CD4-positive, alpha-beta T cell treated with Interleukin-2 at 100 ng/mL for 4 hours (primary cell): Measurements from ENCODE around the gene NUDCD3.
"Not testable (repeated sequence)": the region's sequence is repeated elsewhere in the genome, so short reads cannot be mapped to it uniquely, and the experiment has no call there.

Source experiments
- DNase-seq: peaks from one replicate; pipeline ENCODE4 v3.0.0-alpha.2; 2020; ENCODE audit warnings: low spot score

Gene NUDCD3

DNA sequence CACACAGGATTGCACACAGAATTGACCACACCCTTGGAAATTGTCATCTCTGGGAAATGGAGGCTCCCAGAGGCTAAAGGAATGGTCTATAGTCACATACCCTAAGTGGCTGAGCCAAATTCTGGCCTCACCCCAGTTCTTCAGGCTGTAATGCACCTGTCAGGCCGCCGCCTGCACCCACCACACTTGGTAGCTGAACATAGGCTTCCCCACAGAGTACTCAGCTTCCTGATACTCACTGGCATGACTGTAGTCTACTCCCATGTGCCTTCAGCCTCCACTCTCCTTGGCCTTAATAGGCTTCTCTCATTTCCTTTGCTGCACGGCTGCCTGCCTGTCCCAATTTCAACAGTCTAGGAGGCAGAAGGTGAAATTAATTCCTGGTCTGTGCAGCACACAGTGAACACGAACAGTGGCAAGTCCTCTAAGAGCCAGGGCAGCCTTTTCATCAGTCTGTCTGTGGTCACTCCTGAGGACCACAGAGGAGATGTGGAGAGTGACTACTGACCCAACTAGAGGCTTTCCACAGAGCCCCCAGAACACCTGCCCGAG lies 42.5 kb downstream of the NUDCD3 start:
- no peak for DNase-seq

DNA sequence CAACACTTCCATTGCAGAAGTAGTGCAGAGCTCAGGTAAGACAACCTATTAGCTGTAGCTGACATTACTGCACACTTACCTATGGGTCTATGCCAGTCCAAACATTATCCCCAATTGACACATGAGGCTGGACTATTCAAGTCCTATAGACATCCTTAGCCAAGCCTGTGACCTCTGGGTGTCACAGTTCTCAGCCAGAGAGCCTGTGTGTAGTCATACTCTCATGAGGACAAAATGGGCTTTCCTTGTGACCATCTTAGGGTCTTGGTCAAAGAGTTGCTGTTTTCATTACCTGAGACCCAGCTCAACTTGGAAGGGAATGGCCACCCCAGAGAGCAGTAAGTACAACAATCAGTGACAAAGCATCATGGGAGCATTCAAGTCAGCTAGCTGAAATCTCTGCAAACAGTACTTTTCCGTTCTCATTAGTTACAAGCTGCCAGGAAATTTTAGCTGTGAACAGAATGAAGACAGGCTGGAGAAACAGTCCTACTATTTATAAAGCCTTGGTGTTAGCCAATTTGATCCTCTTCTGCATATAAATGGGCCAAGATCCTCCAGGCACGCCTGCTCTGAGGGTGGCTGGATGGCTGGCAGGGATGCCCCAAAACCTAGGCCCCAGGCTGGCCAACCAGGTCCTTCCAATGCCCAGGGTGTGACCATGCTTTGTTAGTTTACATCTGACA lies 44.3 kb downstream of the NUDCD3 start:
- DNase-seq, result no peak

DNA sequence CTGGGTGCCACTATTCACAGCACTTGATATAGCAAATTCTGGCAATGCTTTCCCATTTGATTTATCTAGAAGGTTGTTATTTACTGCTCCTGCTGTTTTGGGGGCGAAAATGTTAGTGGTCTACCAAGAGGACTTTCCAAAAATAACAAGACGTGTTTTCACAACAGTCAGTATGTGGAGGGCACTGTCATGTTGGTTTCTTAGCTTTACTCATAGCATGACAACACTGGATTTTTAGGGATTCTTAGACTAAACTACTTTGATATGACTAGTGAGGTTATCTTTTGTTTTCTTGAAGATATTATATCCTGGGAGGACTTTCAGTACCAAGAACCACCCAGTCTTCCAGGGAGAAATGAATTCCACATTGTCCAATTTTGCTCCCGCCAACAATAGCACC lies 49.4 kb downstream of the NUDCD3 start:
- DNase-seq, result no peak

DNA sequence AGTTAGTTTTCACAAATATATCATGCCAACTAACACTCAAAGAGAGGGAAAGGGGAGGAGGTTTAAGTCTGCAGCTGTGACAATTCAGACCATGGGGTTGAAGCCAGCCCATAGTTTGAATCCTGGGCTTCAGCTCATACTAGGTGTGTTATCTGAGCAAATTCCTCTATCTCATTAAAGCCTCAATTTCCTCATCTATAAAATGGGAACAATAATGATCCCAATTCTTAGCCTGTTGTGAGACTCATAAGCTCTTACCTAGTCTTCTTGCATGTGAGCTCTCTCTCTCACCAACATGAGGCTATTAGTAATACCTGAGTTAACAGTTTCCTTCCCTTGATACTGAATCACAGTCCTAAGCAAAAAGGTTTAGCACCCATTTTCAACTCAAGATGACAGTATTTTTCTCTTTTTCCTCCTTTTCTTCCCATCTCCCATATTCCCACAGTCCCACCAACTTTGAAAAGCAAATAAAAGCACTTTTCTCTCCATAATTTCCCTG lies 49.8 kb downstream of the NUDCD3 start:
- DNase-seq, result no peak

DNA sequence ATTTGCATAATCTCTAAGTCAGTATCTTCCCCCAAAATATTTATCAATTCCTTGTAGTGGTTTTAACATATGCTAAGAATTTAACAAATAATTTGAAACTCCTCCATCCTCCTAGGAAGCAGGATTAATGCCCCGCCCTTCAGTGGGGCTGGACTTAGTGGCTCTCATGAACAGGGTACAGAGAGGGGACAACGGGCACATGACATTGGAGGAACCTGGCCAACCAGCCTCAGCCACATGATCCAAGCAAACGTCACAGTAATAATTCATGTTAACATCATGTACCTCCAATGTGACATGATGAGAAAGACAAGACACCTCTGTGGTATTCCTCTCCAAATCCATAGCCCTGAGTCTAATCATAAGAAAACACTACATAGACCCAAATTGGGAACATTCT lies 50.5 kb downstream of the NUDCD3 start:
- DNase-seq, result no peak

DNA sequence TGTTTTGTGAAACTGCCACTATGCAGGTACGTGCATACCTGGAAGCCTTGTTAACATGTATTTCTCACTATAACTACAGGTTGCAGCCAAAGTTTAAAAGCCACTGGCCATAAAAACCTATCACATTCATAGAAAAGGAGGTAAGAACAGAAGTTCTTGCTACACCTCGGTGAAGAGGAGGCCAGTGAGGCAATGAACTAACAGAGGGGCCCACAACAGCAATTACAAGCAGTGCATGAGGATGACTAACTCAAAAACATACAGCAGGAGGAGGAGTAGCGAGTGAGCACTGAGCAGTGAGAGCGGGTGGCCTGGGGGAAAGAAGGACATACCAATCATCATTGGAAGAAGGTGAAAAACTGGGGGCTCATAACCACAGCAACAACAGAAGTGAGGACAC lies 51.6 kb downstream of the NUDCD3 start:
- no peak for DNase-seq

DNA sequence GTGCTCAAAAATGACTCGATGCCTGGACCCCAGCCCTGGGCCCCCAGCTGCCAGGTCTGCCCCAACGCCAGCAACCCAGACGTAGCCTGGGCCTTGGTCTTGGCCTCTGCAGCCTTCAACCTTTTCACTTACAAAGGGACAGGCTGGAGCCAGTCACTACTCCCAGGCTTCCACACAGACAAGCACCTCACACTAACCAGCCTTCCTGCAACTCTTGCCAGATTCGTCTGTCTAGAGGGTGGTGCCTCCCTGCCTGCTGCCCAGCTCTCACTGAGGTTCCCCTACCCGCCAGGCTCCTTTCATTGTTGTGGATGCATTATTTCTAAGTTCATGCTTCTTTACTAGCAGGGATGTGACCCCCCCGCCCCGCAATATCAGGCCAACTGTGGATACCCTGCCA lies 56.3 kb downstream of the NUDCD3 start:
- DNase-seq, result no peak

DNA sequence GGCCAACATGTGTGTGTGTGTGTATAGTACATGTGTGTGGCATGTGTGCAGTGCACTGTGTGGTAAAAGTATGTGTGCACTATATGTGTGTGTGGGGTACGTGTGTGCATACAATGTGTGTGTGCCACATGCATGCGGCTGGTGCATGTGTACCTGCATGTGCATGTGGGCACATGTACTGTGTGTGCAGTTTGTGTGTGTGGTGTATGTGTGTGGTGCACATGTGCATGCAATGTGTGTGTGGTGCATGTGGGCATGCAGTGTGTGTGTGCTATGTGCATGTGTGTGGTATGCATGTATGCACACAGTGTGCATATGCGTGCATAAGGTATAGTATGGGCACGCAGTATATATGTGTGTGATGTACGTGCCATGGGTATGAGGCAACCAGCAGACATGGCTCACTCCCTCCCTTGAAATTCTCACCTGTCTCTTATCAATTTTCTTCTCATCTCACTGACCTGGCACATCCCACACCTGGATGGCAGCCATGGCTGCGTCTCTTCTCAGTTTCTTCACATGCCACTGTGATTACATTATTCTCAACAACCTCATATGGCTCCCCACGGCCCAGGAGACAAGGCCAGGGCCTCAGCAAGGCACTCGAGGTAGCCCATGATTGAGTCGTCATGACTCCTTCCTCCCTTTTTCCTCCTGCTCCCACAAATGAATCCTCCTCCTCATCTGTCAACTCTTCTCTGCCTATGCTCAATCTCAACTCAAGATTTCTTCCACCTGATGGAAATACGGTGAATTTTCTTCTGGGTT lies 57.0 kb downstream of the NUDCD3 start:
- DNase-seq, result no peak

DNA sequence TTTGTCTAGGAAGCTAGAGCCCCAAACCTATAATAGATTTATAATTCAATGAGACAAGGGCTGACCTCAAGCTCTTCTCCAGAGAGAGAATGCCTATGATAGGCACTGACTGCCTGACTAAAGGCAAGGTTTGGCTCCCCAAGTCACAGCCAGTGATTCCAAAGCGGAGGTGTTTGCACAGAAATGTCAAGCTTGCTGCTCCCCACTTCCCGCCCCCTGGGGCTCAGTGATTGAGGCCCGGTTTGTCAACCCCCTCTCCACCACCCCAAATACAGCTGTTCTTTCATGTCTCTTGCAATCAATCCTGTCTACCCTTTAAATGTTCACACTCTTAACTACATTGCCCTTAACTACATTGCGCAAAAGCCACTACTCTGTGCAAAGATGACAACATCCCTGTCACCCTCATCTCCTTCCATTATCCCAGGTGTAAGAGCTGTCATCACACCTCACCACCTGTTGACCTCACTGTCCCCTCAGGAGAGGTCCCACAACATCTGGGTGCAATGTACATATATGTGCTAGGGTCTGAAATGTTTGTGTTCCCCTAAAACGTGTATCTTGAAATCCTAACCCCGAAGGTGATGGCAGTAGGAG lies 58.0 kb downstream of the NUDCD3 start:
- no peak for DNase-seq

DNA sequence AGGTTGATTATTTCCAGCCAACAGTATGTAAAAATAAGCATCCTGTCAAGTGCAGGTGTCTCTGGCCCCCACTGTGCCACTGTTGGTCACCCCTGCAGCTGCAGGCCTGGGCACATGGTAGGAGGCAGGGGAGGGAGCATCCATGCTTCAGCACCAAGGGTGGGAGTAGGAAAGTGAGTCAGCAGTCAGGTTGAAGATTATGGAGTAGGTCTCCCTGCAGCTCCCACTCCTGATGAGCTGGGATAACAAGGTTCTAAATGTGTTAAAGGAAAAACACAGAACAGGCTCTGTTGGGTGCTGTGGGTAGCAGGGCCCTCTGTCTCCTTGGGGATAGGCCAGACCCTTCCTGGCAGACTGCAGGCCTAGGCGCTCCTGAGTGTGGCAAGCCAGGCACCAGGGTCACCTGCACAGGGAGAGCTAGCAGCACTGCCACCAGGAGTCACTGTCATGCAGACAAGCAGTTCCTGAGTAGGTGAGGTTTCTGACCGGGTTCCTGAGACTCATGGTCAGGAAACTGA lies 59.3 kb downstream of the NUDCD3 start:
- no peak for DNase-seq

DNA sequence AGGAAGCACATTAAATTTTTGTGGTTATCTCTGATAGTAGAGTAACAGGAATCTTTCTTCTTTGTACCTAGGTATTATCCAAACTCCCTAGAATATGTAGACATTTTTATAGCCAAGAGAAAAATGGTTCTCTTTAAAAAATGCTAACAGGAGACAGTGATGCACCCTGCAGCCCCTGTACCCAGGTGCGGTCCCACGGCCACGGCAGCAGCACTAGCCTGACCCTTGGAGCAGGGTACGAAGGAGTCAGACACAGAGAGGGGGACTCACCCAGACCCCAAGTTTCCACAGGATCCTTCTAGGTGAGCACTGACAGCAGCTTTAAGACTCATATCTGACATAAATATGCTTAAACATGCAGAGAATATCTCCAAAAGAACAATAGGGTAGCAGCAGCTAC lies 60.4 kb downstream of the NUDCD3 start:
- no peak for DNase-seq

DNA sequence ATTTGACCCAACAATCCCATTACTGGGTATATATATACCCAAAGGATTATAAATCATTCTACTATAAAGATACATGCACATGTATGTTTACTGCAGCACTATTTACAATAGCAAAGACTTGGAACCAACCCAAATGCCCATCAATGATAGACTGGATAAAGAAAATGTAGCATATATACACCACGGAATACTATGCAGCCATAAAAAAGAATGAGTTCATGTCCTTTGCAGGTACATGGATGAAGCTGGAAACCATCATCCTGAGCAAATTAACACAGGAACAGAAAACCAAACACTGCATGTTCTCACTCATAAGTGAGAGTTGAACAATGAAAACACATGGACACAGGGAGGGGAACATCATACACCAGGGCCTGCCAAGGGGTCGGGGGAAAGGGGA lies 65.7 kb downstream of the NUDCD3 start:
- not testable (repeated sequence) for DNase-seq

DNA sequence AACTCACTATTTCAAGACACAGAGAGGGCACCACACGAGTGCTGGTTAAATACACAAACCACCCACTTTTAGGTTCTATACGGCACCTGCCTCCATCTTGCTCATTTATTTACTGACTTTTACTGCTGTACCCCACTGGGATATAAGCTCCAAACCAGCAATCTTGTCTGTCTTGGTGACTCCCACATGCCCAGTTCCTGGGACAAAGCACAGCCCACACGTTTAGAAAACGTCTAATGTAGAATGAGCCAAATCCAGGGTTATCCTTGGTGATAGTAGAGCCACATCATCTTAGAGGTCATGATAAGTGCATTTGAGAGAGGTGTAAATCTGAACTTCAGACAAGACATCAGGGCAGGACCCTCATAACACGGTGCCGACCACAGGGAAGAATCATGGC lies 73.5 kb downstream of the NUDCD3 start:
- no peak for DNase-seq

DNA sequence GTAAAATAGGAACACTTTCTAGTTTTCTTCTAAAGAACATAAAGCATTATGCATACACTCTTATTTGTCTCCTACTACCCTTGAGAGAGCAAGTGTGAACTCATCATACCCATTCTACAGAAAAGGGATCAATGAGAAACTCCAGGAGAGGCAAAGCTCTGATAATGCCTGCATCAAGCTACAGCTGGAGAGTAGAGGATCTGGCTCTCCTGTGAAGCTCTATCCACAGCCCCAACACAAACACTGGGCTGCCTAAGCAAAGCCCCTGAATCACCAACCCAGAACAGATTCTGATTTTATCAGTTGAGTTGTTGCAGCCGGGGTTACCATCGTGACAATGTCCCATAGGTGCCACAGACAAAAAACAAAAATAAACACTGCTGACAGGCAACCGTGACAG lies 74.9 kb downstream of the NUDCD3 start:
- DNase-seq, result no peak

DNA sequence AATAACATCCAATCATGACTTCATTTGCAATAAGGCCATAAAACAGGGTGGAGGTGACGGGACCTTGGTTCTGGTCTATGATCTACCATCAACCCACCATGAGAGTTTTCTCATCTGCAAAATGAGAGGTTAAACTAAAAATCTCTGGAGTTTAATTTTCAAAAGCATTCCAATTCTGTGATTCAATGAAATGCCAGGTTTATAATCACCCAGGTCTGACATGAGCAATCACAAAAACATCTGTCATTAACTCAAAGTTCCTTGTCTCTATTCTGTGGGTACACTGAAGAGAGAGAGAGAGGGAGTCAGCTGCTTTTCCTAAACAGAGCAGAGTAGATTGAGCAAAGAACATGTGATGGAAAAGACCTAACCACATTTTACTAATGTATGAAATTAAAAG lies 75.4 kb downstream of the NUDCD3 start:
- DNase-seq, result no peak

DNA sequence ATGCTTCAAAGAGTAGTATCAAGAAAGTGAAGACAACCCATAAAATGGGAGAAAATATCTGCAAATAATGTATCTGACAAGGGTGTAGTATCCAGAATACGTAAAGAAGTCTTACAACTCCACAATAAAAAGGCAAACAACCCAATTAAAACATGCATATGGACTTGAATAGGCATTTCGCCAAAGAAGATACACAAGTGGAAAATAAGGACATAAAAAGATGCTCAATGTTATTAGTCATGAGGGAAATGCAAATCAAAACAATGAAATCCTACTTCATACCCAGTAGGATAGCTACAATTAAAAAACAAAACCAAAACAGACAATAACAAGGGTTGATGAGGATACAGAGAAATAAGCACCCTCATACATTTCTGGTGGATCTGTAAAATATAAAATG lies 79.2 kb downstream of the NUDCD3 start:
- DNase-seq, result no peak

DNA sequence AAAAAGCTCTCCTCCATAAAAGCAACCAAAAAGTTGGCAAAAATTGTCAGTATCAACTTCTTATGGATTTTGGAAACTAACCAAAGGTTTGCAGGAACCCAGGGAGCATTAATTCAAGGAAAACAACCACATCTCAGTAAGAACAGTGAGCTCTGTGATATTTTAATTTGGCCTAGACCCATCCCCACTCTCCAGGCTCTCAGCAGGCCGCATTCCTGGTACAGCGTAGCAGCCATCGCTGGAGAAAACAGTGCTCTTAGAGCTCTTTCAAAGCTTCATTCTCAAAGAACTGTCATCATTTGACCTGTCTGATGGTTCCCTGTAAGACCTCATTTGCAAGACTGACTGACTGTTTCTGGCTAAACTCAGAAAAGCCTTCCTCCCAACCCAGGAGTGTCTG lies 81.9 kb downstream of the NUDCD3 start:
- no peak for DNase-seq

DNA sequence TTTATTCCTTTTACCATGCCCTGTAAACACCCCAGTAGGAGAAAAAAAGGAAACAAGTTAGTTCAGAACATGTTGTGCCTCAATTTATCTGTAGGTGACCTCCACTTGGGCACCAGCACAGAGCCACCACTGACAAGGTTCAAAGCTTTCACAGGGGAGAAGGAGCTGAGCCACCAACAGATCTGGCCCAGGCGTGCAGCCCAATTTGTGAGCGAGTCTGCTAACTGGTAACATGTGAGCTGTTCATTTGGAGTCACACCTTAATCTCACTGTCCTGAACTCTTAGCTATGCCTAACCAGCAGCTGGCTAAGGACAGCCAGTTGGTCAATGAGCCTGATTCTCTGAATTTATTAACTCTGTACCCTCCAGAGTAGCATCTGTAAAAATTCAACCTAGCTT lies 86.7 kb downstream of the NUDCD3 start:
- no peak for DNase-seq

DNA sequence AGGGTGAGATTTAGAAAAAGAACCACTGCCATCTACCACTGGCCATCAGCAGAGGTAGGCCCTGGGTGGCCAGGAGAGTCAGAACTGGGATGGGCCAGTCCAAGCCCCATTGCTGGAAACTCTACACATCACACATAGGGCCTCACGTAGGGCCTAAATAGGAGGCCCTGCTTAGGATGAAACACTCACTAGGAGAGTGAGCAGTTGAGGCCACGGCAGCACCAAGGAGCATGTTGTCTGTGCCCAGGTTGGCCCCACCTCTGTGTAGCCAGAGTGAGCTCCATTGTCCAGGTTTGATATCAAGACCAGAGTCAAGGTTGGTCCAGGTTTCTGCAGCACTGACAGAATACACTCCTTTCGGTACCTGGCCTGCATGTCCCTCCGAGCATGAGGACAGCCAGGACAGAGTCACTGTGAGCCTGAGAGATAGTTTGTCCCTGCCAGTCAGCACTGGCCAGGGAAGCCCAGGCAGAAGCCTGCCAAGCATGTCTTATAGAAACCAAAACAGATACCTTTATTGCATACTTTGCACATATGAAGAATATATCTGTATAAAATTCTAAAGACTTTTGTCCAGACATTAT lies 87.2 kb downstream of the NUDCD3 start:
- no peak for DNase-seq

DNA sequence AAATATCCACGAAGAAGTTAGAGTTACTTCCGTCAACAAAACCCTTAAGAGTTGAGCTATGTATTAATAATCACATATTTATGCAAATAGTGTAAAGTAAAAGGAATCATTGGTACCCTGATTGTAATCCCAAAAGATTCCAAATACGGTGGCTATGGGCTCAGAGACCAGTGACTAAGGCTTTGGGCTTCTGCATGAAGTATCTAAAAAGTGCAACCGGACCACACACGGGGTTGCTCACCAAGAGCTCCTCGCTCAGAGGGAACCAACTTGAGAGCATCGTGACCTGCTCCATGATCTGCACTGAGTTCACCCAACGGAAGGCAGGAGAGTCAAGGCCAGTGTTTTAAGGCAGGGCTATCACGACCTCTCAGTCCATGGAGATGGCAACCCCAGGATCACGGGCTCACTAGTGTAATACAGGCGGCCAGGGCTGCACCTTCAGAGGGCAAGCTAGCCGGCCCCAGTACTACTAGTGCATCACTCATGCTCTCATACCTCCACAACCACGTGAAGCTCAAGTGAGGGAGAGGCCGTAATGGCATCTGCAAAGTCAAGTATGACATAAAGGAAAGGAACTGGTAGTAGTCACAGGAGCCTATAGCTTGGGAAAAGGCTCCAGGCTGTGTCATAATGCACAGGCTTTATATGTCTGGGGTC lies 87.9 kb downstream of the NUDCD3 start:
- no peak for DNase-seq

DNA sequence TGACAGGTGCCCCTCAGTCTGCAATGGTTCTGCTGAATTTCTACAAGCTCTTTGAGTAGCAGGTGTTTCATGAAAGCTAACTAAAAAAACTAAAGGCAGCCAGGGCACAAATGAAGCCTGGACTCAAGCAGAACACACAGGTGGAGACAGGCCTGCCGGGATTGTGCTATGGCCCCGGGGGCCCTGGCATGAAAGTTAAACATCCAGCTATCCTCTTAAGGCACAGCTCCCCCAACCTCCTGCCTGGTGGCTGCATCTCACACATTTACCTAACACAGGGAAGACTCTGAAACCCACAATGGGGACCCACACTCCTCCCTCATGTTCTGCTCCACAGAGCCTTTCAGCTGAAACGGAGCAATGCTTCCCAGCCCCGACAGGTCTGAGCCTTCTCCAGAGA lies 88.8 kb downstream of the NUDCD3 start:
- no peak for DNase-seq

DNA sequence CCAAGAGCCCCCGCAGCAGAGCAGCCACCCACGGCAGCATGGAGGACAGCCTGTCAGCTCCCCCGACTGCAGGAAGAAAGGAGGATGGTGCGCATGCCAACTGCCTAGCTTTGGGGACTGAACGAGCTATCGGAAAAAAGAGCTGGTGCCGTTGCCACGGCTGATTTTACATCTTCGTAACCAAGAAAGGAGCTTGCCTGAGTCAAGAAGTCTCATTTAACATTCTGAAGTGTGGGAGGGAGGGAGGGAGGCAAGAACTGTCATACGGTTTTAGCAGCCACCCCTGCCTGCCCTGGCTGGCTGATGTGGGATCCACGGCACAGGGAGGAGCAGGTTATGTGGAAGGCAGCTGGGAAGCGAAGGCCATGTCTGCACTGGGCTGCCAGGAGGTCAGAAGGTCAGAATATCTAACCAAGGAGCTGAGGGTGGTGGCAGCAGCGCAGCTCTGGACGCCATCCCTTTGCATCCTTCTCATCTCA lies 90.4 kb downstream of the NUDCD3 start:
- DNase-seq, result no peak
